ENCODE data around the gene NANOGP8. TPM values are rescaled to one million over a fixed set of nuclear protein-coding genes. Genes with fewer than 3 reads are reported as not detected.

Gene NANOGP8
- total RNA-seq, 1 donor from 2014 or later: not detected

- DNase-seq (ENCODE audit: low read depth, low spot score): no peak
Observed at GRCh38 chr15:35060591-35060990, 24.5 kb downstream of the NANOGP8 start.

GRCh38 chr15:35058534-35059054 lies 26.5 kb downstream of the NANOGP8 start:
- DNase-seq (ENCODE audit: low read depth, low spot score): no peak

- no peak for DNase-seq (ENCODE audit: low read depth, low spot score)
Observed at GRCh38 chr15:35055416-35056105, 29.5 kb downstream of the NANOGP8 start.

DNA sequence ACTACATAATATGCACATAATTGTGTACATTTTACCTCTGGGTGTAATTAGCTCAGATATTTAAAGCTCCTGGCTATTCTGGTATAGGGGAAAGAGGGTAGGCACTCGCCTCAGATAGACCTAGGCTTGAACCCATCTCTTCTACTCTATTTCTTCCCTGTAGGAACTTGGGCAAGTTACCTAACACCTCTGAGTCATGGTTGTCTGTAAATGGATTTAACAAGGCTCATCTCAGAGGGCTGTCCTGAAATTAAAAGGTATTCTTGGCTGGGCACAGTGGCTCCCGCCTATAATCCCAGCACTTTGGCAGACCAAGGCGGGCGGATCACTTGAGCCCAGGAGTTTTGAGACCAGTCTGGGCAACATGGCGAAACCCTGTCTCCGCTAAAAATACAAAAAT lies 30.7 kb downstream of the NANOGP8 start:
- DNase-seq (ENCODE audit: low read depth, low spot score): no peak

DNA sequence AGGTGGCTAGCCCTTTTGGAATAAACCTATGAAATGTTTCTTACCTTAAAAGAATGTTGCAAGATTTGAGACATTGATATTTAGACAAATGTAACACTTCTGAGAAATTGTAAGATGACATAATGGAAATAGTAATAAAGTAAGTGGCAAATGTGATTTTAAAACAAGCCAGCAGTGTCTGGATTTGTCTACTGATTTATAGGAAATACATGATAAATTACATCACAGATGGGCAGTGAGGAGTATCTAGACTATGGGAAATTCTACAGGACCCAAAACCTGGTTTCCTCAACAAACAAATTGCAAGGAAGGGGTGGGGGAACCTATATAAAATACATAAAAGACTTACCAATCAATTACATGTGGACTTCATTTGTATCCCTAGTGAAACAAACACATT lies 37.1 kb downstream of the NANOGP8 start:
- no peak for DNase-seq (ENCODE audit: low read depth, low spot score)

GRCh38 chr15:35047528-35047927 lies 37.6 kb downstream of the NANOGP8 start:
- DNase-seq (ENCODE audit: low read depth, low spot score): no peak

DNA sequence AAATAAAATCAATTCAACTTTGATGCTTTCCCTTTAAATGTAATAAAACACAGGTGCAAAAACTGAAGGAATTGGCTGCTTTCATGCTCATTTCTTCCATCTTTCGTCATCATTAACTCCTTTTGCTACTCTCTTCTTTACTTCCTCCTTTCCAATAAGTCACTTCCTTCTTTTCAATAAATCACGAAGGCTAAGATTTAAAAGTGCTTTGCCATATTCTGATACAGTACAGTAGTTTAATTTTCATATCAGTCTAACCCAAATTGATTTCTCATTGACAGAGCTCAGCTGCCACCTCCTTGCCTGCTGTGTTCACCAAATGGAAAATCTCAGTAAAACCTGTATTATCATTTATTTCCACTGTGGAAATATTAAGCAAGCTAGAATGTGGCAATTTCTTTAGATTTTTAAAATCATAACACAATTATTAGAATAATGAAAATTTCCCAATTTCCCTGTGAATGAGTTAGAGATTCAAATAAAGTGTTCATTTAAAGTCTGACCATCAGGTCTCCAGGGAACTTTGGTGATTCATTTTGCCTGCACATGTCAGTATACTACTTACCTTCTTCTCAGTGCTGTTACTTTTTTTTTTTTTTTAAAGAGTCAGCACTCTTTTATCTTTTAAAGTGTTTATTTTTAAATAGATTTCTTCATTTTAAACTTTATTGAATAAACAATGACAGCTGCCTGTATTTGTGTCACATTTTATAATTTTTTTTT lies 41.6 kb downstream of the NANOGP8 start:
- DNase-seq (ENCODE audit: low read depth, low spot score): no peak

DNA sequence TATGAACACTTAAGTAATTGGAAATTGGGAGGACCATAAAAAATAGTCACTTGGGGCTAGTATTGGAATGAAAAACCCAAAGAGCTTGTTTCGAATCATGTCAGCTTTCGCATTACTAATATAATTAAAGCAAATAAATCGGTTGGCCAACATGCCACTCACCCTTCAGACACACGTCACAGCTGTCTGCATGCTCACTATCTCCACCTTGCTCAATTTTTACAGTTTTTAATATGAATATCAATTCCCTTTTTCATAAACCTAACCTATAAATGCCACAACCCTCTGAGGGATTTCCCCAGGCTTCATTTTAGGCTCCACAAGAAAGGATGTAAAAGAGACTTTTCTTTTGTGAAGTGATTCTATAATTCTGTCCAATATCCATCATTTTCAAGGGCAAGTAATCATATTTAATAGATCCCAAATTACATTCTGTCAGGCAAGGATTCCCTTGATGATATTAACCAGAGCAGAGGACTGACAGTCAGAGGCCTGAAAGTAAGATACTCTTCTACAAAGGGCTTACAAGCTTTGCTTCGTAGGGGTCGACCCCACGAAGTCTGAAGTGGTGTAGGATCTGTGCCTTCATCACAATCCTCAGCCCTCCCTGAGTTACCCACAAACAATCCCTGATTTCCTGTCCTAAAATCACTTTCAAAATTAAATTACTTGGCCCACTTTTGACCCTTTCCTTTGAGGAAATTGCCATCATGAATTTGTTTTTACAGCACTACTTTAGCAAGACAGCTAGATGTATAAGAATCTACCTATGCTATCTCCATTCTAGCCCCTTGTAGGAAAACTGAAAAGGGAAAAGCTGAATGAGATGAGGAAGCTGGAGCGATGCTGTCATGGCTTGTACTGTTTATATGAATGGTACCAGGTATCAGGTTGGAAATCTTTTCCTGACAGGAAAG lies 44.5 kb downstream of the NANOGP8 start:
- no peak for DNase-seq (ENCODE audit: low read depth, low spot score)

DNA sequence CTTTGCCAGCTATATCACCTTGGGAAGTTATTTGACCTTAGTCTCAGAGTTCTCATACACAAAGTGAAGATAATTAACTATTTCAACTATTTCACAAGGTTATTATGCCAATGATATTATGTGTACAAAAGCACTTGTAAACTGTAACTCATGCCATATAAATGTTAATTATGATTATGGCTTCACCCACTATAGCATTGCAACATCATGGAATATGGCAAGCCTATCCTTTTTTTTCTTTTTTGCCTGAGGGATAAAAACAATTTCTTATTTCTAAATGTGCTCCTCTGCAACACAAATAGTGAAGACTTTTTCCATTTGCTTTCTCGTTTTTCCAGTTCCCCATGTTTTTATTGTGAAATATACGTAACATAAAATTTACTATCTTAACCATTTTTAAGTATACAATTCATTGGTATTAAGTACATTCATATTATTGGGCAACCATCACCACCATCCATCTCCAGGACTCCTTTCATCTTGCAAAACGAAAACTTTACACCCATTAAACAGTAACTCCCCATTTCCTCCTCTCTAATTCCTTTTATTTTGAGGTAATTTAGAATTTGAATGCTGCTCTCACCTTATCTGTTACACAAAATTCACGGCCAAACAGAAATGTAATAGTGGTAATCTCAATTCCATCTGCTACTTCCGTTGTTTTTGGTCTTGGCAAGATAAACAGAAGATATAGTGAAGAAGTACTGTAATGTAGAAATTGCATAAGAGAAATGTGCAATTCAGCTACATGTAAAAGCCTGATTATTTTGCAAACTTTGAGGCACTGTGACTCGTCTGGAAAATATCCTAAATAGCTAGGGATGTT lies 46.3 kb downstream of the NANOGP8 start:
- DNase-seq (ENCODE audit: low read depth, low spot score): no peak

Other genes with a start within 250 kb of the NANOGP8 start
- 23.8 and 31.0 TPM in 2 replicates for gene AQR, start 115.6 kb downstream of the NANOGP8 start, total RNA-seq
- 36.9 and 40.7 TPM in 2 replicates for gene ZNF770, start 97.0 kb downstream of the NANOGP8 start, total RNA-seq